Thymus (tissue), 11 donors: Measurements from ENCODE around the gene CDCA8. TPM values are rescaled to one million over a fixed set of nuclear protein-coding genes. Genes with fewer than 3 reads are reported as not detected.

Source experiments
- DNase-seq, 9 donors: peaks; one replicate each; pipeline ENCODE4 v3.0.0-alpha.2; 2013; ENCODE audit warnings: low spot score in 9 of 9, low read depth in 6 of 9, missing footprints in 1 of 9
- H3K27ac ChIP-seq, 2 donors: one replicate each; pipeline ENCODE4 v1.5.1; 2013; ENCODE audit warnings: control low read depth in 1 of 2, low read depth in 1 of 2, low read length in 1 of 2, mild to moderate bottlenecking in 1 of 2, moderate library complexity in 1 of 2
- H3K27me3 ChIP-seq, 2 donors: one replicate each; pipeline ENCODE4 v1.5.1; 2013; ENCODE audit warnings: low read length in 1 of 2; ENCODE audit not compliant: control insufficient read depth in 2 of 2, insufficient read depth in 1 of 2
- H3K36me3 ChIP-seq, 2 donors: one replicate each; pipeline ENCODE4 v1.5.1; 2013; ENCODE audit warnings: low read length in 1 of 2, mild to moderate bottlenecking in 1 of 2, moderate library complexity in 1 of 2; ENCODE audit not compliant: control insufficient read depth in 2 of 2, insufficient read depth in 2 of 2
- H3K4me1 ChIP-seq, 2 donors: one replicate each; pipeline ENCODE4 v1.5.1; 2013; ENCODE audit warnings: low read length in 2 of 2; ENCODE audit not compliant: control insufficient read depth in 2 of 2, insufficient read depth in 2 of 2
- H3K4me3 ChIP-seq, 2 donors: one replicate each; pipeline ENCODE4 v1.5.1; 2013; ENCODE audit warnings: low read length in 2 of 2, control low read depth in 1 of 2, mild to moderate bottlenecking in 1 of 2
- H3K9me3 ChIP-seq, 2 donors: one replicate each; pipeline ENCODE4 v1.5.1; 2013; ENCODE audit warnings: low read length in 1 of 2, mild to moderate bottlenecking in 1 of 2; ENCODE audit not compliant: control insufficient read depth in 2 of 2, insufficient read depth in 1 of 2
- WGBS: extraction: QIAGEN DNeasy Blood & Tissue Kit; methylation state at CpG from one replicate; pipeline ENCODE4 v1.1.7; 2013; 5-methylcytosine and 5-hydroxymethylcytosine counted together
- polyA plus RNA-seq: library from polyadenylated mRNA; stranded (reverse); fragments of 200-250 nt; gene quantifications from one replicate; pipeline ENCODE4 v1.2.3, GENCODE V29; 2013
- total RNA-seq: library from RNA; stranded (reverse); fragments of 120-200 nt; gene quantifications from one replicate; pipeline ENCODE4 v1.2.4, GENCODE V29; 2013
- donor health status: healthy.

CDCA8 gene
- total and polyA plus RNA-seq, 2 donors, result 5.8 to 12.6 TPM

- no peak overlapping the region for H3K27ac ChIP-seq
- WGBS, result 95% methylated on average over 26 of the region's 26 CpGs
- DNase-seq, result no peak
Measured at GRCh38 chr1:37718181-37718900, 26.0 kb downstream of the CDCA8 start.

GRCh38 chr1:37718901-37719571, 26.7 kb downstream of the CDCA8 start:
- peaks cover 0 to 2% of the 10 kb centered on the region in 2 donors for H3K27me3 ChIP-seq
- no peaks in the 10 kb centered on the region for H3K9me3 ChIP-seq
- WGBS, result 95% methylated on average over 15 of the region's 15 CpGs
- no peaks in the 10 kb centered on the region for H3K4me1 ChIP-seq
- H3K36me3 ChIP-seq, result no peaks in the 10 kb centered on the region
- no peak overlapping the region for H3K27ac ChIP-seq
- H3K4me3 ChIP-seq, result no peak overlapping the region
- no peak for DNase-seq

More at GRCh38 chr1:37718181-37718900, 26.0 kb downstream of the CDCA8 start:
- Histone ChIP-seq H3K4me3 (no peak overlapping the region), H3K9me3 (no peaks in the 10 kb centered on the region), H3K4me1 (no peaks in the 10 kb centered on the region), H3K27me3 (peaks cover 0 to 2% of the 10 kb centered on the region in 2 donors), H3K36me3 (no peaks in the 10 kb centered on the region)

- 96% methylated on average over 13 of the region's 13 CpGs for WGBS
- peaks cover 0 to 2% of the 10 kb centered on the region in 2 donors for H3K27me3 ChIP-seq
- no peak for DNase-seq
Measured at GRCh38 chr1:37719572-37720195, 27.4 kb downstream of the CDCA8 start.

GRCh38 chr1:37720231-37721130, 28.2 kb downstream of the CDCA8 start:
- Histone ChIP-seq H3K4me3 (no peak overlapping the region), H3K9me3 (no peaks in the 10 kb centered on the region), H3K4me1 (no peaks in the 10 kb centered on the region), H3K27ac (no peak overlapping the region), H3K27me3 (peaks cover 0 to 3% of the 10 kb centered on the region in 2 donors), H3K36me3 (no peaks in the 10 kb centered on the region)
- 95% methylated on average over 22 of the region's 22 CpGs for WGBS
- DNase-seq, result no peak

More at GRCh38 chr1:37719572-37720195, 27.4 kb downstream of the CDCA8 start:
- Histone ChIP-seq H3K4me3 (no peak overlapping the region), H3K36me3 (no peaks in the 10 kb centered on the region), H3K9me3 (no peaks in the 10 kb centered on the region), H3K27ac (no peak overlapping the region), H3K4me1 (no peaks in the 10 kb centered on the region)

- no peak overlapping the region for H3K4me3 ChIP-seq
- no peak overlapping the region for H3K27ac ChIP-seq
- no peak for DNase-seq
- H3K9me3 ChIP-seq, result no peaks in the 10 kb centered on the region
- H3K4me1 ChIP-seq, result no peaks in the 10 kb centered on the region
- peaks cover 0 to 11% of the 10 kb centered on the region in 2 donors for H3K27me3 ChIP-seq
- H3K36me3 ChIP-seq, result no peaks in the 10 kb centered on the region
- WGBS, result 85% methylated on average over 19 of the region's 19 CpGs
Measured at GRCh38 chr1:37721565-37721964, 29.2 kb downstream of the CDCA8 start.

- Histone ChIP-seq H3K4me1 (no peaks in the 10 kb centered on the region), H3K4me3 (no peak overlapping the region), H3K27ac (no peak overlapping the region), H3K9me3 (no peaks in the 10 kb centered on the region), H3K27me3 (peaks cover 0 to 15% of the 10 kb centered on the region in 2 donors), H3K36me3 (no peaks in the 10 kb centered on the region)
- DNase-seq, result no peak
- WGBS, result 92% methylated on average over 14 of the region's 14 CpGs
Measured at GRCh38 chr1:37722181-37723071, 30.1 kb downstream of the CDCA8 start.

- WGBS, result 95% methylated on average over 6 of the region's 6 CpGs
- Histone ChIP-seq H3K27me3 (peaks cover 0 to 15% of the 10 kb centered on the region in 2 donors), H3K4me3 (no peak overlapping the region), H3K4me1 (no peaks in the 10 kb centered on the region), H3K36me3 (no peaks in the 10 kb centered on the region), H3K9me3 (no peaks in the 10 kb centered on the region), H3K27ac (no peak overlapping the region)
- no peak for DNase-seq
Measured at GRCh38 chr1:37723072-37723389, 30.7 kb downstream of the CDCA8 start.

- Histone ChIP-seq H3K36me3 (no peaks in the 10 kb centered on the region), H3K4me1 (no peaks in the 10 kb centered on the region), H3K27ac (no peak overlapping the region), H3K9me3 (no peaks in the 10 kb centered on the region), H3K27me3 (peaks cover 0 to 17% of the 10 kb centered on the region in 2 donors), H3K4me3 (no peak overlapping the region)
- no peak for DNase-seq
- WGBS, result 79% methylated on average over 11 of the region's 11 CpGs
Measured at GRCh38 chr1:37723390-37724078, 31.2 kb downstream of the CDCA8 start.
